Spinal cord (tissue), 10 donors: Measurements from ENCODE around the gene GINM1. TPM values are rescaled to one million over a fixed set of nuclear protein-coding genes. Genes with fewer than 3 reads are reported as not detected.
A peak's percentile ranks its signal among the peaks of the same experiment; 100 is the strongest.

Source experiments
- DNase-seq, 6 donors: peaks; one replicate each; pipeline versions ENCODE4 v3.0.0 to v3.0.0-alpha.2; 2013 to 2015; ENCODE audit warnings: low spot score in 6 of 6, low read depth in 4 of 6
- H3K27ac ChIP-seq: one replicate; pipeline ENCODE4 v1.5.1; 2013; ENCODE audit warnings: low read depth, low read length, control low read depth
- H3K27me3 ChIP-seq: one replicate; pipeline ENCODE4 v1.6.1; 2013; ENCODE audit warnings: low read length; ENCODE audit not compliant: control insufficient read depth, insufficient read depth
- H3K36me3 ChIP-seq: one replicate; pipeline ENCODE4 v1.6.1; 2013; ENCODE audit warnings: low read length; ENCODE audit not compliant: control insufficient read depth, insufficient read depth
- H3K4me1 ChIP-seq: one replicate; pipeline ENCODE4 v1.6.1; 2013; ENCODE audit warnings: low read length; ENCODE audit not compliant: control insufficient read depth, insufficient read depth
- H3K4me3 ChIP-seq: one replicate; pipeline ENCODE4 v1.5.1; 2013; ENCODE audit warnings: low read depth, low read length, control low read depth
- H3K9me3 ChIP-seq: one replicate; pipeline ENCODE4 v1.6.1; 2013; ENCODE audit warnings: low read length; ENCODE audit not compliant: control insufficient read depth, insufficient read depth
- WGBS: methylation state at CpG from one replicate; pipeline ENCODE4 v1.1.5; 2013; ENCODE audit warnings: missing lambda C conversion rate; ENCODE audit not compliant: insufficient coverage; 5-methylcytosine and 5-hydroxymethylcytosine counted together
- polyA plus RNA-seq, 2 donors: library from polyadenylated mRNA; unstranded; fragments of 120-200 nt; gene quantifications; one replicate each; pipeline ENCODE4 v1.2.1, GENCODE V29; 2013; ENCODE audit not compliant: insufficient read length in 2 of 2
- total RNA-seq, 2 donors: library from RNA; depleted of rRNA in 1 of 2; stranded (reverse); fragments of 120-200 nt in 1 of 2; fragments of >200 nt in 1 of 2; gene quantifications; one replicate each; pipeline versions ENCODE4 v1.2.3 to v1.2.4, GENCODE V29; 2013 to 2014
- donor health status: healthy.

GINM1 gene
- total and polyA plus RNA-seq, 4 donors: 42.4 to 64.6 (median 56.9) TPM

DNA sequence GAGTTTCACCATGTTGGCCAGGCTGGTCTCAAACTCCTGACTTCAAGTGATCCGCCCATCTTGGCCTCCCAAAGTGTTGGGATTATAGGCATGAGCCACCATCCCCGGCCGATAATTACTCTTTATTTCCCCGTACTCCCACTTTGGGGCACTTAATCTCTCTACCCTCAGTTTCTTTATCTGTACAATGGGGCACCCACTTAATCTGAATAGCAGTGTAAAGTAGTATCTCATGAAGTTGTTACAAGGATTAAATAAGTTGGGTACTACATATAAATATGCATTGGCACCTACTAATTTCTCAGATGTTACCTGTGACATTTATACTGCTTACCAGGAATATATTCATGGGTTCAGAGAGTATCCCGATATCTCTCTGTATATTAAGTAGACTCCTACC lies 15.2 kb downstream of the GINM1 start:
- Histone ChIP-seq H3K4me1 (no peaks in the 10 kb centered on the region), H3K36me3 (peaks cover 28% of the 10 kb centered on the region), H3K9me3 (no peaks in the 10 kb centered on the region), H3K4me3 (no peak overlapping the region), H3K27ac (no peak overlapping the region), H3K27me3 (no peaks in the 10 kb centered on the region)
- 100% methylated on average over 1 of the region's 5 CpGs for WGBS
- DNase-seq: no peak

GRCh38 chr6:149586149-149586548 lies 20.0 kb downstream of the GINM1 start:
- Histone ChIP-seq H3K27ac (no peak overlapping the region), H3K27me3 (no peaks in the 10 kb centered on the region), H3K36me3 (peaks cover 36% of the 10 kb centered on the region), H3K9me3 (no peaks in the 10 kb centered on the region), H3K4me1 (no peaks in the 10 kb centered on the region), H3K4me3 (no peak overlapping the region)
- no peak for DNase-seq
- WGBS: 64% methylated on average over 2 of the region's 2 CpGs

DNA sequence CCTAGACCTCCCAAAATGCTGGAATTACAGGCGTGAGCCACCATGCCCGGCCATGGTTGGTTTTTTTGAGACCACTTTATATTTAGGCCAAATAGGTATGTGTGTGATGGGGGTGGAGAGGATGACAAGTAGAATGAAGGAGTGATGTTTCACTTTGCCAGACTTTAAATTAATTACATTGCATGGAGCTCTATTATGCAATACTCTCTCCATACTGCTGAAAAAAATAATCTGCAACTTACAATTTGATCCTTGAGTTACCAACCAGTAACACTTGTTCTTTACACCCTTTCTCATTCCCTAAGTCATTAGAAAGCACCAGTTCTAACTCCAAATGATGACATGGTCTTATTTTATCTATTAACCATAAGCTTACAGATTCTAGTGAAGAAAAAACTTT lies 26.8 kb downstream of the GINM1 start:
- WGBS: no CpG with 5 or more reads among the region's 2 CpGs
- peaks cover 43% of the 10 kb centered on the region for H3K36me3 ChIP-seq
- no peak overlapping the region for H3K4me3 ChIP-seq
- DNase-seq: no peak
- no peaks in the 10 kb centered on the region for H3K9me3 ChIP-seq
- H3K27me3 ChIP-seq: no peaks in the 10 kb centered on the region
- H3K27ac ChIP-seq: no peak overlapping the region
- H3K4me1 ChIP-seq: no peaks in the 10 kb centered on the region

- no peak for DNase-seq
- H3K27ac ChIP-seq: no peak overlapping the region
- no CpG with 5 or more reads among the region's 1 CpG for WGBS
- H3K9me3 ChIP-seq: no peaks in the 10 kb centered on the region
- H3K4me1 ChIP-seq: no peaks in the 10 kb centered on the region
- peaks cover 44% of the 10 kb centered on the region for H3K36me3 ChIP-seq
- no peak overlapping the region for H3K4me3 ChIP-seq
- no peaks in the 10 kb centered on the region for H3K27me3 ChIP-seq
Measured at GRCh38 chr6:149593408-149593807, 27.2 kb downstream of the GINM1 start.

DNA sequence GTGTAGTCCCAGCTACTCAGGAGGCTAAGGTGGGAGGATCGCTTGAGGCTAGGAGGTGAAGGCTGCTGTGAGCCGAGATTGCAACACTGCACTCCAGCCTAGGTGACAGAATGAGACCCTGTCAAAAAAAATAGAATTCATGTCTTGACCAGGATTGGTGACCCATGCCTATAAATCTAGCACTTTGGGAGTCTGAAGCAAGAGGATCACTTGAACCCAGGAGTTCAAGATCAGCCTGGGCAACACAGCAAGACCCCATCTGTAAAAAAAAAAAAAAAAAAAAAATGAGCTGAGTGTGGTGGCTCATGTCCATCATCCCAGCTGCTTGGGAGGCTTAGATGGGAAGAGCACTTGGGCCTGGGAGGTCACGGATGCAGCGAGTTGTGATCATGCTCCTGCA lies 34.3 kb downstream of the GINM1 start:
- no peaks in the 10 kb centered on the region for H3K27me3 ChIP-seq
- 100% methylated on average over 2 of the region's 4 CpGs for WGBS
- no peak overlapping the region for H3K27ac ChIP-seq
- H3K9me3 ChIP-seq: no peaks in the 10 kb centered on the region
- DNase-seq: no peak
- H3K4me1 ChIP-seq: no peaks in the 10 kb centered on the region
- no peak overlapping the region for H3K4me3 ChIP-seq
- peaks cover 18% of the 10 kb centered on the region for H3K36me3 ChIP-seq

- 85% methylated on average over 5 of the region's 7 CpGs for WGBS
- no peak overlapping the region for H3K4me3 ChIP-seq
Measured at GRCh38 chr6:149608381-149608982, 42.3 kb downstream of the GINM1 start.

GRCh38 chr6:149614337-149614736 lies 48.2 kb downstream of the GINM1 start:
- Histone ChIP-seq H3K4me1 (no peaks in the 10 kb centered on the region), H3K9me3 (peaks cover 2% of the 10 kb centered on the region), H3K27me3 (no peaks in the 10 kb centered on the region), H3K36me3 (peaks cover 7% of the 10 kb centered on the region), H3K27ac (no peak overlapping the region), H3K4me3 (no peak overlapping the region)
- WGBS: 100% methylated on average over 2 of the region's 4 CpGs
- no peak for DNase-seq

More at GRCh38 chr6:149608381-149608982, 42.3 kb downstream of the GINM1 start:
- peaks cover 2% of the 10 kb centered on the region for H3K9me3 ChIP-seq
- peak in 1 of 6 donors; percentile 2 for DNase-seq
- no peak overlapping the region for H3K27ac ChIP-seq
- H3K27me3 ChIP-seq: no peaks in the 10 kb centered on the region
- H3K4me1 ChIP-seq: no peaks in the 10 kb centered on the region
- H3K36me3 ChIP-seq: no peaks in the 10 kb centered on the region

DNA sequence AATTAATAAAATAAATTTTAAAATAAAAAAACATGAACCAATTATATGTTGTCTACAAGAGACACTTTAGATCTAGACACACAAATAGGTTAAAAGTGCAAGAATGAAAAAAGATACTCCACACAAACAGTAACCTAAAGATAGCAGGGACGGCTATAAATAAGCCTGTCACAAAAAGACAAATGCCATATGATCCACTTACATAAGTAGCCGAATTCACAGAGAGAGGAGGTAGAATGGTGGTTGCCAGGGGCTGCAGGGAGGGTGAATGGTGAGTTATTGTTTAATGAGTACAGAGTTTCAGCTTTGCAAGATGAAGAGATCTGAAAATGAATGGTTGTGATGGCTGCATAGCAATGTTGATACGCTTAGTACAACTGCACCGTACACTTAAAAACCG lies 49.6 kb downstream of the GINM1 start:
- no peak for DNase-seq
- peaks cover 12% of the 10 kb centered on the region for H3K36me3 ChIP-seq
- H3K4me1 ChIP-seq: no peaks in the 10 kb centered on the region
- H3K4me3 ChIP-seq: no peak overlapping the region
- H3K9me3 ChIP-seq: peaks cover 2% of the 10 kb centered on the region
- H3K27ac ChIP-seq: no peak overlapping the region
- WGBS: no CpG with 5 or more reads among the region's 5 CpGs
- no peaks in the 10 kb centered on the region for H3K27me3 ChIP-seq

- Histone ChIP-seq H3K27ac (no peak overlapping the region), H3K27me3 (no peaks in the 10 kb centered on the region), H3K36me3 (peaks cover 12% of the 10 kb centered on the region), H3K4me3 (no peak overlapping the region), H3K9me3 (no peaks in the 10 kb centered on the region), H3K4me1 (no peaks in the 10 kb centered on the region)
- DNase-seq: no peak
Measured at GRCh38 chr6:149627672-149628071, 61.5 kb downstream of the GINM1 start.

DNA sequence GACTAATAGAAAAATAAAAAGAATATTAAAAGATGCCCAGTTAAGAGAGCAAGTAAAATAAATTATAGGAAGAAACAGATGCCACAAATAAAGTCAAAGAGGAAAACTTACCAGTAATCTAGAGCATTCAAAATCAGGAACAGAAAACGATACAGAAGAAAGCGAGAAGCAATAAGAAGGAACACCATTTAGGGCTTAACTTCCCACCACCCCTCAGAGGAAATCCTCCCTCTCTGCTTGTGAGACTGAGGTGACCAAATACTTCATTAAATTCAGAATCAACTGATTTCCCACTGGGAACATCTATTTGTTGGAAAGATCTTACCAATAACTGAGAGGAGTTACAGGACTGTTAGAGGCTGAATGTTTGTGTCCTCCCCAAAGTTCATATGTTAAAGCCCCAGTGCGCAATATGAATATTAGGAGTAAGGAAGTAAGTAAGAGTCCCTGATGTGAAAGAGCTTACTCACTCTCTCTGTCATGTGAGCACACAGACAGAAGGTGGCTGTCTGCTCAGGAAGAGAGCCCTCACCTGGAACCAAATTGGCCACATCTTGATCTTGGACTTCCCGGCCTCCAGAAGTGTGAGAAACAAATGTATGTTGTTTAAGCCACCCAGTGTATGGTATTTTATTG lies 62.8 kb downstream of the GINM1 start:
- Histone ChIP-seq H3K27ac (no peak overlapping the region), H3K4me1 (no peaks in the 10 kb centered on the region), H3K36me3 (peaks cover 14% of the 10 kb centered on the region), H3K27me3 (no peaks in the 10 kb centered on the region), H3K4me3 (no peak overlapping the region), H3K9me3 (no peaks in the 10 kb centered on the region)
- WGBS: no CpG with 5 or more reads among the region's 4 CpGs
- DNase-seq: no peak
